Sigmoid colon (tissue), 3 donors: ENCODE results near the gene STK11IP.

Source experiments
- CTCF ChIP-seq, 4 experiments: fragments of 450-650 bp in 3 of 4; fragments of 200-600 bp in 1 of 4; IDR thresholded peaks; one replicate each; pipeline ENCODE4 v1.5.1; 2016 to 2019; ENCODE audit warnings: antibody characterized with exemption in 4 of 4, mild to moderate bottlenecking in 3 of 4, moderate library complexity in 2 of 4
- POLR2A ChIP-seq, 2 donors: fragments of 450-650 bp; IDR thresholded peaks; one replicate each; pipeline ENCODE4 v1.6.1; 2016; ENCODE audit warnings: antibody characterized with exemption in 2 of 2, mild to moderate bottlenecking in 2 of 2, moderate library complexity in 2 of 2

- TF ChIP-seq CTCF (IDR thresholded peaks at IDR 0.05): no peak
- no peak for TF ChIP-seq POLR2A (IDR thresholded peaks at IDR 0.05)
Observed at GRCh38 chr2:219566640-219567039, 31.0 kb upstream of the STK11IP start.
